ENCODE measurements around the gene ATG9A.

The ATG9A gene

DNA sequence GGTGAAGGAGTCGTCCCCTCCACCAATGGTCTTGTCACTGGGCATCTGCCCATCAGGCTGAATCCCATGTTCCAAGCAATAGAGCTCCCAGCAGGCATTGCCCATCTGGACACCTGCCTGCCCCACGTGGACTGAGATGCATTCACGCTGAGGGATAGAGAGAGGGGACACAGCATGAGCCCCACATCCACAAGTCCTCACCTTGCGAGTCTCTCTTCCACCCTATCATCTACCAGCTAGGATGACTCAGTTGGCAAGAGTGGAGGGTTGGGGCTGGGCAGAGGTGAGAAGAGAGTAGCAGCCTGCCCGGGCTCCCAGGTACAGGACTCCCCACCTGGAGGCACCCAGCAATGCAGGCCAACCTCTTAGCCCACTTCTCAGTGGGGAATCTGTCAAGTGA lies 22.6 kb upstream of the ATG9A start:
- DNase-seq, result no peak

DNA sequence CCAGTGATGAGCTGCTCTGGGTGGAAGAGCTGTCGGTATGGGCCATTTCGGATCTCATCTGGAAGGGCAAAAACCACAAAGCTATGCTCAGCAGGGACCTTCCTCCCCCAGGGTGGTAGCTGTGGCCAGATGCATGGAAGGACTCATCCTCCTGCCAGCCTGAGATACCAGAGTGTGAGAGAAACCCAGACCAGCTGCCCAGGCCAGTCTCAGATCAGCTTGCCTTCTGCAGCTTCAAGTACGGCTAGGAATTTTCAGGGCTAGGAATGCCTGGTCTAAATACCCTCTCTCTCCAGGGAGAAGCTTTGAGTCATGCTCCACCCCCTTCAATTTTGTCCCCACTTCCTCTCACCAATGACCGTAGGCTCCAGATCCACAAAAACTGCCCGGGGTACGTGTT lies 22.2 kb upstream of the ATG9A start:
- DNase-seq, result peak in 3 of 4 experiments; percentile 16 to 32 (median 20)

DNA sequence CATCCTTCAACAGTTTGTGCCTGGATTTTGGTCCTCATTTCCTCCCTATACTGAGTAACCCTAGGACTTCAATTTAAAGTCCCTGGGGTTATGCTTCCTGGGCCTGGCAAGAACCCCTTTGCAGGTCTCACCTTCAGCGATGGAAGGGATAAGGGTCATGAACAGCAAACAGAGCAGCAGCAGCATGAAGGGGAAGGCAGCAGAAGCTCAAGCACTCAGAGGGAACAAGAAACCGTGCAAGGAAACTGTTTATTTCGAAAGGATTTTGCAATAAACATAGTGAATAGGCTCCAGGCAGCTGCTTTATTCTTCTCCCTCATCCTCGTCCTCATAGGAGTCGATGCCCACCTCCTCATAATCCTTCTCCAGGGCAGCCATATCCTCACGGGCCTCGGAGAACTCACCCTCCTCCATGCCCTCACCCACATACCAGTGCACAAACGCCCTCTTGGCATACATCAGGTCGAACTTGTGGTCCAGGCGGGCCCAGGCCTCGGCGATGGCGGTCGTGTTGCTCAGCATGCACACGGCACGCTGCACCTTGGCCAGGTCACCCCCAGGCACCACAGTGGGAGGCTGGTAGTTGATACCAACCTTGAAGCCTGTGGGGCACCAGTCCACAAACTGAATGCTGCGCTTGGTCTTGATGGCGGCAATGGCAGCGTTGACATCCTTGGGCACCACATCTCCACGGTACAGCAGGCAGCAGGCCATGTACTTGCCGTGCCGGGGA lies 20.8 kb upstream of the ATG9A start:
- DNase-seq, result peak in 3 of 4 experiments; percentile 13 to 45 (median 27)

DNA sequence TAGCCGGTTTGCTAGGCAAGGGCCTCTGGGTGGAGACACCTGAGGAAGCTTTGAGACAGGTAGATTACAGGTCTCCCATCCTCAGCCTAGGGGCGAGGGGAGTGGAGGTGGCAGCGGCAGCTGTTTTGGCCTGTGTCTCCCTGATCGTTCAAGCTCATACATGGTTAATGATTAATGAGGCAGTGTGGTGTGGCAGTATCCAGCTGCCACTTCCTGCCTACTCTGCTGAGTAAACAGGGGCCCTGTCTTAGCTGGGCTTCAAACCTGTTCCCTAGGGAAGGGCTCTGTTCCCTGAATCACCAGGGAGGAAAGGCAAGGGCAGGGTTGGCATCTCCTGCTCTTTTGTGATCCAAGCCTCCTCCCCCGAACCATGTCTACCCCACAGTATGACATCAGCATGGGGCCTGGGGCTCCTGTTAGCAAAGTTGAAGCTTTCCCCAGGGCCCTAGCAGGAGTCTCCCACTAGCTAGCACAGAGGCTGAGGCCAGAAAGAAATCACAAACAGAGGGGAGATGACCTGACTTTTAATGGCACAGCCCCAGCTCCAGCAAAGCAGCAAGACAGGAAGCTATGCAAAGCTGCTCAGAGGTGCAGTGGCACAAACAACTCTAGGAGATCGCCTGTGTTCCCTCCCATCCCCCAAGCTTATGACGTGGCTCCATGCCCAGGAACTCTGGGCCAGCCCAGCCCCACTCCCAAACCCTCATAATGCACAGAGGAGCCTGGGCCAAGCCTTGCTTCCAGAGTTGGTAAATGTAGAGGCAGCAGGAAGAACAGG lies 20.0 kb upstream of the ATG9A start:
- peak; percentile 30 to 63 (median 45) for DNase-seq

DNA sequence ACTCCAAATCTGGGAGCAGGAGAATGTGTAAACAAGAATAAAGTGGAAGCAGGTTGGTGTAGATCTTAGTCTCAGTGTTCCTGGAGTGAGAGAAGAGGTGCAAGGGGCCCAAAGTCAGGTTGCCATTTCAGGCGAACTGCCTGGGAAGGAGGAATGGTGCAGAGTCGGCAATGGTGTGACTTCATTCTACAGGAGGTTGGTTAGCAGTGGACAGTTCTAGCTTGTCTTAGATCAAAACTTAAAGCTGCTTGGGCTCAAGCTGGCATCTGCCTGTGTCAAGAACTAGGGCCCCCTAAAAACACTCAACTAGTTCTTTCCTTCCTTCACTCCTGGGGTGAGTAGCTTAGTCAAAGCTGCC lies 19.4 kb upstream of the ATG9A start:
- no peak for DNase-seq

DNA sequence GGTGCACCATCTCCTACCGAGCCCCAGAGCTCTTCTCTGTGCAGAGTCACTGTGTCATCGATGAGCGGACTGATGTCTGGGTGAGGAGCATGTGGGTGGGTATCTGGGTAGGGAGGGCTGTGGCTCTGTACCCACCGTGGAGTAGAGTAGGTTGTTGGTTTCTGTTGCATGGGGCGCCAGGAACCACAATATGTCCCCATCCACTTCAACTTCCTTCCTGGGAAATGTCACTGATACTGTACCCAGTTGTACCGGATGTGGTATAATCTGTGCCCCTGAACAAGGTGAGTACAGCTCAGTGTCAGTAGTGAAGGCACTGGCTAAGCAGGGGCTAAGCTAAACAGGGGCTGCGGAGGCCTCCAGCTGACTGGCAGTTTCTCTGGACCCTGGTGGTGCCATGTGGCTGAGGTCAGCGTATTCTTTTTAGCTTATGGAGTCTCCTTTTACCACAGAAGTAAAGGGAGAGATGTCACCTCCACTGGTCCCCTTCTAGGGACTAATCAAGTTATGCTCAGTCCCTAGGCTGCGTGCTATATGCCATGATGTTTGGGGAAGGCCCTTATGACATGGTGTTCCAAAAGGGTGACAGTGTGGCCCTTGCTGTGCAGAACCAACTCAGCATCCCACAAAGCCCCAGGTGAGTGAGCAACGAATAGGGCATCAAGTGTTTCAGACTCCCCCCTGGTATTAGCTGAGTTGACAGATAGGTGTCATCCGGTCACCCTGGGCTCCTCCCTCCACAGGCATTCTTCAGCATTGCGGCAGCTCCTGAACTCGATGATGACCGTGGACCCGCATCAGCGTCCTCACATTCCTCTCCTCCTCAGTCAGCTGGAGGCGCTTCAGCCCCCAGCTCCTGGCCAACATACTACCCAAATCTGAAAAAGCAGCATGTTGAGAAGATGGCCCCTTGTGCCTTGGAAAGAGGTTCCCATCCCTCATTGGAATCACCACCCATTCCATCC lies 18.5 kb upstream of the ATG9A start:
- DNase-seq, result peak in 2 of 4 experiments; percentile 29 to 37

DNA sequence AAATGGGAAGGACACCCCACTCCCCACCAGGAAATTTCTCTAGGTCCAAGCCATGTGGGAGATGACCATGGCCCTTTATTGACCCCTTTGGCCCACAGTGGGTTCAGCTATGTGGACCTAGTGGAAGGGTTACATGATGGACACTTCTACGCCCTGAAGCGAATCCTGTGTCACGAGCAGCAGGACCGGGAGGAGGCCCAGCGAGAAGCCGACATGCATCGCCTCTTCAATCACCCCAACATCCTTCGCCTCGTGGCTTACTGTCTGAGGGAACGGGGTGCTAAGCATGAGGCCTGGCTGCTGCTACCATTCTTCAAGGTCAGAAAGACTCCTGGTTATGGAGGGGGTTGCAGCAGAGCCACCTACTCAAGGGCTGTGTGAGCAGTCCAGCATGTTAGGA lies 17.1 kb upstream of the ATG9A start:
- no peak for DNase-seq

DNA sequence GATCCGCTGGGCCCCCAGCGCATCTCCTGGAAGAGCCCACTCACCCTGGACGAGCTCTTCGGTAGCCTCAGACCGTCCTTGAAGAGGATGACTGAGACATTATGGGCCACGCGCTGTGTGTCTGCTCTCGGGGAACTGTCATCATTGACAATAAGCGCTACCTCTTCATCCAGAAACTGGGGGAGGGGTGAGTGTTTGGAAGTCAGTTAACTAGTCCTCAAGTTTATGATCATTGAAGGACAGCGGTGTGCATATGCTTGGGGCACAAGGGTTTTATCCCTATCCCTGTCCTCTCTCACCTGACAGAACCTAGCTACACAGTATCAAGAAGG lies 16.4 kb upstream of the ATG9A start:
- DNase-seq, result no peak

DNA sequence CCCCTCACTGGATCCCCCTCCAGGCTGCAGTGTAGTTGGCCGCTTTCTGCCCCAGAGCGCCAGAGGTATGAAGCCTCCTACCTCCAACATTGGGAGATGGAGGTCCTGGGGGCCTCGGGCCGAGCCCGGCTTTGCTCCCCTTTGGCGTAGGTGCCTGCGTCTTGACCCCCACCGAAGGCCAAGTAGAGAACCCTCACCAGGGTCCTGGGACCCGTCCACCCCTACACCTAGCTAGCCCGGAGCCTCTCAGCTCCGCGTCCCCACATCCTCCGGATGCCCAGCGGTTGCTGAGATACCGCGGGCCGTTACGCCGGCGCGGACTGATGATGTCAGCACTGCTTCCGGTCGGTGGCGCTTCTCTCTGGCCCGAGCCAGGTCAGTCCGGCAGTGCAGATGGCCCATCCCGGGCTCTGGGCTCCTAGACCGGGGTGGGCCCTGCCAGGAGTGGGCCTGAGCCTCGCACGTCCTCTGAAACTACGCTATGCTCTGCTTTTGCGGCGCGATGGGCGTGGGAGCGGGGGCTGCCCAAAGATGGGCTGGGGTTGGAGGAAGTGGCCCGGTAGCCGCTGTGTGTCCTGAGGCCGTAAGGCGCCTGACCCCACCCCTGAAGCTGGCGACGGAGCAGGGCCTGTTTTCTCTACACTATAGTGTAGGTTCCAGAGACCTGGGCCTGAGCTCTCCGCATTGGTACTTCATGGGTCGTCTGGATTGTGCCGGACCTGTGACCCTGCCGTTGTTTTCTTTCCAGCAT lies 15.9 kb upstream of the ATG9A start, which contains the start of the genes GLB1L and STK16:
Gene GLB1L (minus strand): TSS at position 297 of the 751 bp plus-strand sequence. CDS start 1,871 bp downstream, outside the sequence.
Gene STK16 (plus strand): TSS at position 332 of the 751 bp plus-strand sequence. CDS start 521 bp downstream, outside the sequence.
- peak; percentile 94 to 97 (median 96) for DNase-seq

DNA sequence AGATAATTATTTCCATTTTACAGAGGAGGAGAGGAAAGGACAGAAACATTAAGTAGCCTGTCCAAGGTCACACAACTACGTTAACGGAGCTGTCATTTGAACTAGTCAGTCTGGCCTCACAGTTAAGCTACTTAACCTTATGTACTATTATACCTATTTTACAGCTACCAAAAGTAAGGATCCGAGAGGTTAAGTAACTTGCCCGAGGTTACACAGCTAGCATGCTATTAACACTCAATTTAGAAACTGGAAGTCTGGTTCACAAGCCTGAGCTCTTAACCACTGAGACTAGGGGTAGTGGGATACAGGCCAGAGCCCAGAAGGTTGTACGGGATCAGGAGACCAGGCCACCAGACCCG lies 15.3 kb upstream of the ATG9A start:
- no peak for DNase-seq

DNA sequence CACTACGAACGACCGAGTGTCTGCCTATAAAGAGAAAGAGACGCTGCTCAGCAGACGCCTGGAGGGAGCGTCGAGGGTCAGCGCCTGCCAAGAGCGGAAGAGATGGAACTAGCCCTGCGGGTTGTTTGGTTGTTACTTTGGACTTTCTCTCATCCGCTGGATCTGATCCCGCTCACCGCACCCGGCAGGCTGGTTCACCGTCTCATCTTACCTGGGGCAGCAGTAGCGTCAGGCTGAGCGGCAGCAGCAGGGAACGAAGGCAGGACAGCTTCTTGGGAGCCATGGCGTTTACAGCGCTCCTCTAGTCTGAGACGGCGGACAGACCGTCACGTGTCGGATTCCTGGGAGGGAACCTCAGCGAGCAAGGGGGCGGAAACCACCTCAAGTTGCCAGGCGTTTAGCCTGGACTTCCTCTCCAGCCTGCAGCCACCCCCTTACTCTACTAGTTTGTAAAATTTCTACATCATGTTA lies 13.9 kb upstream of the ATG9A start:
- peak; percentile 62 to 82 (median 72) for DNase-seq

DNA sequence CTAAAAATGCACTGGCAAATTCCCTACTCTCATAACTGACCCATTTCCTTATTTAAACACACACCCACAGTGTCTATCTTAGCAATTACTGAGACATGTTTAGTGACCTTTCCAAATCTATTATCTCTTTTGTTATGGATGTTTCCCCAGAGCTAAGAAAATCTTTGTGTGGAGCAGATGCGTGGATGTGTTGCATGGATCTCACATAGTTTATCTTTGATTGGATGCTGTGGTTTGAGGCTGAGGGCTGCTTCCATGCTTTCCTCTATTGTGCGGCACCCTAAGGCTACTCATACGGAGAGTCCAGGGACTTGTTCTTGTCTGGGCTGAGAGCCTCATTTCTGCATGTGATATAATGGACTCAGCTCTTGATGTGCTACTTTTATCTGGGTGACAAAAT lies 4.9 kb upstream of the ATG9A start:
- DNase-seq, result no peak

DNA sequence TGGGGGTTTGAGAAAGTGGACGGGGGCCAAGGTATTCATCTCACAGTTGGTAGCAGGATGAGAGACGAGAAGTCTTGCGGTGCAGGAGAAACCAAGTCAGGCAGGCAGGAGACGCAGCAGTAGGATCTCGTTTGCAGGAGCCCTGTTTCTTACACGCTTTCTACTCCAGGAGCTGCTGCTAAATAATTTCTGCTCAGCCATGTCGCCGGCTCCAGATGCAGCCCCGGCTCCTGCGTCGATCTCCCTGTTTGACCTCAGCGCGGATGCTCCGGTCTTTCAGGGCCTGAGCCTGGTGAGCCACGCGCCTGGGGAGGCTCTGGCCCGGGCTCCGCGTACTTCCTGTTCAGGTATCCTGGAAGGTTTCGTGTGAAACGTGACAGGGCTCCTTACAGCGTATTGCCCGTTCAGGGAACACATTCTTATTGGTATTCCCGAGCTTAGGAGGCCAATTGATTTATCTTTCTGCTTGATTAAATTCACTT lies 664 bp upstream of the ATG9A start:
- DNase-seq, result peak; percentile 45 to 71 (median 57)

DNA sequence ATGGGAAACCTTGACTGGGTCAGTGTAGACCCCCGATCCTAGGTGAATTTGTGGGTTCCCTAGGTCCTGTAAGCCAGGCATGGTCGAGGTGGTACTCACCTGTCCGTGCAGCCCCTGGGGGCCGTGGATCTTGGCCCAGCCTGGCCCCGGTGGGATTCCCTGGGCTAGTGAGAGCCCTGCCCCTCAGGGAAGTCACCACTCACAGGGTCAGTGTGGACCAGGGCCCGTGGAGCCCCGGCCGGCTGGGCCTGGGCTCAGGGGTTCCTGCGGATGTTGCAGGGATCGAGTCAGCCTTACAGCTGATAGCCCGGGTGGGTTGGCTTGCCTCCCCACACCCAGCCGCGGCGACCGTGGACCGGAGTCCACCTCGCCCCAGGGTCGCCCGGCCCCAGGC lies 528 bp downstream of the ATG9A start:
- DNase-seq, result no peak

DNA sequence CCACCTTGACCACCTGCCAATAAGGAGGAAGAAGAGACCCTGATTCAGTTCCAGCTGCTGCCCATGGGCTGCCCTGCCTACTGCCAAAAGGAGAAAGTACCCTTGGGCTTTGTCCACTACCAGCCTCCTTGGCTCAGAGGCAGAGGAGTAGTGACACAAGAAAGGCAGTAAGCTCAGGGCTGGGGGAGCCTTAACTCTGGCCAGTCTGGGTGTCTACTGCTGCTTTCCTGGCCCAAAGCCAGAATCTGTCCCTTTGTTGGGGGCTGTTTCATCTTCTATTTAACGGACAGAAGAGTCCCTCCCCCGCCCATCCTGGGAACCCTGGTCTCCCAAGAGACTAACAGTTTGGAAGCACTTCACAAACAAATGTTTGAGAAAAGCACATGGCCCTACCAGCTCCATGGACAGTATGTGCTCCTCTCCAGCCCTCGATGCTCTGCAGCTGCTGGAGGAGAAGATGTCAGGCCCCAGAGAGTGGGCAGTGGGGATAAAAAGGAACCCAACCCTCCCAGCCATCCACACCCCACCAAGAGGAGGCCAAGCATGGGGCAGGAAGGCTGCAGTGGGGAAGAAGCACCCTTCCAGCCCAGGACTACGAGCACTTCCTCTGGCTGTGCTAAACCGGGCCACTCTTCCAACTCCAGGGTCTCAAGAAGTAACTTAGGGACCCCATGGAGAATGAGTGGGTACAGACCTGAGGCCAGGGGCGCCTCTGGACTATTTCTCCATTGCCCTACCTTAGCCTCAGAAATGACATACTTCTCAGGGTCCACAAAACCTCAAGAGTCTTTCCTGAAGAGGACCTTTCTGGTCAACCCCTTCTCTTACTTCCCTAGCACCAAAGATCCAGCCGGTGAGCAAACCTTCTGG lies 1.2 kb downstream of the ATG9A start:
- DNase-seq, result peak; percentile 26 to 63 (median 47)

DNA sequence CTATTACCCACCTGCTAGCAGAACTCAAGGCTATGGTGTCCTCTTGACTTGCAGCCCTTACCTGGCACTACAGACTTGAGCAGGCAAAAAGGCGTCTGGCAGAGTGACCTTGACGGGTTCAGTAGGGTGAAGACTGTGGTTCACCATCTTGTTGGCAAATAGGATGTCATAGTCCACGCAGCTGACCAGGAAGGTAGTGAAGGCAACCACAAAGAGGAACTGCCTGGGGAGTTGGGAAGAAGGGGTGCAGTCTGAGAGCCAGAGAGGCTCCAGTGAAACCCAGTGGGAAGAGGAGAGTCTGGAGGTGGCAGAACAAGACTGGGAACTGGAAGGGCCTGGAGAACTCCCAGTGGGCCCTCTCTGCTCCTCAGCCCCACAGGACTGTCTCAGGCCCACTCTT lies 4.1 kb downstream of the ATG9A start:
- peak; percentile 70 to 82 (median 82) for DNase-seq

DNA sequence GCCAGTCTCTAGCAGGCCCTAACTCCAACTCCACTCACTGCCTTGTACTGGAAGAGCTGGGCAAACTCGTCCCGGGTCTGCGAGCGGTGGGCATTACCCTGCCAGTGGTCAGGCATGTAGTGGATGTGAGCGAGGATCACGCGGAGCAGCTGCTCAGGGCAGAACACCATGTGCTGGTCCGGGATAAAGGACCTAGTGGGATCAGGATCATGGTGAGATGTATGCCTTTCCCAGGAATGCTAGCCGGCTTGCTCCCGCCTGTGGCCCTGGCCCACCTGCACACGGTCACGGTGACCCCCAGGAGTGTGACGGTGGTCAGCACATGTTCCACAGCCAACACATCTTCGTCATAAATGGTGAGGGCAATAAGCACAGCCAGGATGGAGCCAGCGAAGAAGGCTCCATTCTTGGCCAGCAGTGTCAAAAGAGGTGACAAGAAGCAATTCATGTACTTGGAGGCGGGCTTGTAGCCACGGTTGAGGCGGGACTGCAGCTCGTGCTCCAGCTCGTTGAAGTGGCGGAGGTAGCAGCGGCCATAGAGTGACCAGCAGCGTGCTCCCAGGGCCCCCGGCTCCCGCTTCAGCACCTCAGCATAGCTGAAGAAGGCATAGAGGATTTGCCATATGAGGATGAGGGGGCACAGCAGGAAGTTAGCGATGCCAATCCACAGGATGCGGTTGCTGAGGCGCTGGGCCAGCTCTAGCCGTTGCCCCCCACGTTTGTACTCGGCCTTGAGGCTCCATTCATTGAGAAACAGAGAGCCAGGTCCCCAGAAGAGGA lies 5.4 kb downstream of the ATG9A start:
- DNase-seq, result no peak

DNA sequence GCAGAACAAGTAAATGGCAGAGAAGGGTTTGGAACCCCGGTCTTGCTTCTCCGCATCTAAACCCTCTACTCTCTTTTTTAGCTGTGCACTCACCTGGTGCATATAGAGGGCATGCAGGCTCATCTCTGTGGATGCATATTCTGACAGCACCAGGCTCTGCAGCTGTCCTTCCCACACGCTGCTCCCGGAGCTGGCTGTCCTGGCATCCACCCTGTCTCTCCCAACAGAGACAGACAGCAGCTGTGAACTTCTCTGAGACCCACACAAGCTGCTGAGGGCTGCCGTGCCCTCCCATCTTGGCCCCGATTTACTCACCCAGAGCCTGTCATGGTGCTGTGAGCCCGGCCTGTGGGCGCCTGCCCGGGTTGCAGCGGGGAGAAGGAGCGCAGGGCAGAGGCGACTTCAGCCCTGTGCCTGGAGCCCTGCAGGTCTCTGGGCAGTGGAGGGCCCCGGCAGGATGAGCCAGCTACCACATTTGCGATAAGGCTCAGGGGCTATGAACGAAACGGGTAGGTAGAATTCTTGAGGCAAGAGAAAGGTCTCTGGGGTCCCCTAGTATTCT lies 7.4 kb downstream of the ATG9A start:
- no peak for DNase-seq

DNA sequence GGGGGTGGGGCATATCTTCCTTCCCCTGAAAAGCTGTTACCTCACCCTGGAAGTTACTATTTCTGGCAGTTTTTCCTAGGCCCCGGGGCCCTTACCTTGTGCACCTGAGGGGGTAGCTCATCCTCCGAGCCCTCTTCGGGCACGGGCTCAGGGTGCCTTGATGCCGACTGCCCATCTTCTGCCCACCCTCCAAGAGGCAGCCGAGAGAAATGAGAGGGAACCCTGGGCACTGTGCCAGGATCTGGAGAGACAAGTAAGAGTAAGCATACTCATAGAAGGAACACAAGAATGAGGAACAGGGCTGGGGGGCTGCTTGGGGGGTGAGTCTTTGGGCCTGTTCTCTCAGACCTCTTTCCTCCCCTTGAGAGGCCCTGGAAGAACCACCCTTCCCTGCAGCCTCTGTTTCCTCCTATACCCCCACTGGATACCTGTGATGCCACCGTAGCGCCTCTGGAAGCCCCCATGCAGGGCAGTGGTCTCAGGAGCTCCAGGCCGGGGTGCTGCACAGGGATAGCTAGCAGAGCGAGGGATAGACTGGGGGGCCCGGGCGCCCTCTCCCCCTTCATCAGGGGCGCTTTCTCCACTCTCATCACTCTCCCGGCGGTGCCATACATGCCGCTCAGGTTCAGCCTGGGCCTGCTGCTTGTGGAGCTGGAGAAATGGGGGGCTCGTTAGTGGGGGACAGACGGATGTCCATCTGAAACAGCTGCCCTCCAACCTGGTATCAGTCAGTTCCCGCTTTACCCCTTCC lies 8.6 kb downstream of the ATG9A start:
- DNase-seq, result peak in 3 of 4 experiments; percentile 31 to 45 (median 39)
